Prostate gland (tissue), 2 donors: ENCODE measurements around the gene MCHR1.

Experiments used
- POLR2A ChIP-seq: fragments of 450-650 bp; IDR thresholded peaks from one replicate; pipeline ENCODE4 v1.6.1; 2016; ENCODE audit warnings: antibody characterized with exemption, mild to moderate bottlenecking
- POLR2AphosphoS5 ChIP-seq: sonication (generic); formaldehyde crosslinking; IDR thresholded peaks from one replicate; pipeline ENCODE4 v1.6.1; 2017; ENCODE audit warnings: antibody characterized with exemption
- TF ChIP-seq, protein P1 (sequence below), 4 experiments: fragments of 200-600 bp in 2 of 4; fragments of 450-650 bp in 2 of 4; sonication (generic) in 2 of 4; IDR thresholded peaks; 1 replicate in 3 of 4; 2 replicates in 1 of 4; pipeline ENCODE4 v1.5.1; 2016 to 2019; ENCODE audit warnings: antibody characterized with exemption in 4 of 4, mild to moderate bottlenecking in 2 of 4, moderate library complexity in 2 of 4

DNA sequence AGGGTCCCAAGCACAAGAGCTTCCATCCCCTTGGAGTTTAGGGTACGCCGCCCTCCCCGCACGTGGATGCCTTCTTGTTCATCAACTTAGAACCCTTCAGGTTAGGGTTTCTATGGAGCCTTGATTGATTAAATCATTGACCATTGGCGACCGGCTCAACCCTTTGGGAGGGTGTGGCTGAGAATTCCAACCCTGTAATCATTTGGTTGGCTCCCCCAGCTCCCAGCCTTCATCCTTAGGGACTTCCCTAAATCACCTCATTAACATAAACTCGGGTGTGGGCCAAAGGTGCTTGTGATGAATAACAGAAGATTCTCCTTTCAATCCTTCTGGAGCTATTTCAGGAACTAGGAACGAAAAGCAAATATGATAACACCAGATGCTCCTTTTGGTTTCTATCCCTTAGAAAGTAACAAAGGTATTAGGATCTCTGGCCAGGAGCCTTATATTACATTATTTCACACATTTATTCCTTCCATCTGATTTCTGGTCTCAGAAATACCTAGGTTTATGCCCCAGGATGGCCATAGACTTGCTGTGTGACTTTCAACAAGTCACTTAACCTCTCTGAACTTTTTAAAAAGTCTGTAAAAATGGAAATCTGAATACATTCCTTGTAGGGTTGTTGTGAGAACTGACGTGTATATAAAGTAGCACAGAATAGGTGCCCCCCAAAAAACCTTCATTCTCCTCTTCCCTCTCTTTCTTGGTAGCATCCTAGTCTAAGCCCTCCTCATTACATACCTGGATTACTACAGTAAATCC, 26.8 kb downstream of the MCHR1 start:
- TF ChIP-seq, protein P1, sequence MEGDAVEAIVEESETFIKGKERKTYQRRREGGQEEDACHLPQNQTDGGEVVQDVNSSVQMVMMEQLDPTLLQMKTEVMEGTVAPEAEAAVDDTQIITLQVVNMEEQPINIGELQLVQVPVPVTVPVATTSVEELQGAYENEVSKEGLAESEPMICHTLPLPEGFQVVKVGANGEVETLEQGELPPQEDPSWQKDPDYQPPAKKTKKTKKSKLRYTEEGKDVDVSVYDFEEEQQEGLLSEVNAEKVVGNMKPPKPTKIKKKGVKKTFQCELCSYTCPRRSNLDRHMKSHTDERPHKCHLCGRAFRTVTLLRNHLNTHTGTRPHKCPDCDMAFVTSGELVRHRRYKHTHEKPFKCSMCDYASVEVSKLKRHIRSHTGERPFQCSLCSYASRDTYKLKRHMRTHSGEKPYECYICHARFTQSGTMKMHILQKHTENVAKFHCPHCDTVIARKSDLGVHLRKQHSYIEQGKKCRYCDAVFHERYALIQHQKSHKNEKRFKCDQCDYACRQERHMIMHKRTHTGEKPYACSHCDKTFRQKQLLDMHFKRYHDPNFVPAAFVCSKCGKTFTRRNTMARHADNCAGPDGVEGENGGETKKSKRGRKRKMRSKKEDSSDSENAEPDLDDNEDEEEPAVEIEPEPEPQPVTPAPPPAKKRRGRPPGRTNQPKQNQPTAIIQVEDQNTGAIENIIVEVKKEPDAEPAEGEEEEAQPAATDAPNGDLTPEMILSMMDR (IDR thresholded peaks at IDR 0.05), result no peak
- no peak for TF ChIP-seq POLR2A
- no peak for TF ChIP-seq POLR2AphosphoS5
